Transverse colon (tissue), 4 donors: ENCODE results near the gene UNC13B. TPM values are rescaled to one million over a fixed set of nuclear protein-coding genes. Genes with fewer than 3 reads are reported as not detected.

Experiments used
- DNase-seq: peaks from one replicate; pipeline ENCODE4 v3.0.0-alpha.2; 2019
- H3K27ac ChIP-seq, 4 donors: fragments of 200-600 bp; sonication (generic); 2 replicates each; pipeline ENCODE4 v1.5.1; 2016 to 2018; ENCODE audit warnings: inconsistent platforms in 4 of 4
- H3K27me3 ChIP-seq: fragments of 200-600 bp; sonication (generic); 2 replicates; pipeline ENCODE4 v1.5.1; 2017; ENCODE audit warnings: inconsistent platforms
- H3K36me3 ChIP-seq, 4 donors: fragments of 200-600 bp; sonication (generic); 2 replicates each; pipeline ENCODE4 v1.5.1; 2017 to 2019; ENCODE audit warnings: inconsistent platforms in 4 of 4
- H3K4me1 ChIP-seq, 4 donors: fragments of 200-600 bp; sonication (generic); 2 replicates each; pipeline ENCODE4 v1.5.1; 2017 to 2020; ENCODE audit warnings: inconsistent platforms in 4 of 4
- H3K4me3 ChIP-seq, 4 donors: fragments of 200-600 bp; sonication (generic); 1 replicate in 1 of 4; 2 replicates in 3 of 4; pipeline versions ENCODE4 v1.5.1 to v1.6.1; 2017 to 2019; ENCODE audit warnings: inconsistent platforms in 4 of 4
- H3K9me3 ChIP-seq, 2 donors: fragments of 200-600 bp; sonication (generic); 2 replicates each; pipeline ENCODE4 v1.5.1; 2017 to 2019; ENCODE audit warnings: inconsistent platforms in 2 of 2
- CTCF ChIP-seq, 5 experiments: fragments of 200-600 bp in 3 of 5; fragments of 450-650 bp in 2 of 5; sonication (generic) in 3 of 5; IDR thresholded peaks; 1 replicate in 2 of 5; 2 replicates in 3 of 5; pipeline ENCODE4 v1.5.1; 2016 to 2017; ENCODE audit warnings: antibody characterized with exemption in 5 of 5, inconsistent platforms in 3 of 5, mild to moderate bottlenecking in 2 of 5, moderate library complexity in 1 of 5
- EP300 ChIP-seq: sonication (generic); formaldehyde crosslinking; IDR thresholded peaks from one replicate; pipeline ENCODE4 v1.6.1; 2017; ENCODE audit warnings: antibody characterized with exemption, low read depth
- POLR2A ChIP-seq: fragments of 450-650 bp; IDR thresholded peaks from one replicate; pipeline ENCODE4 v1.6.1; 2016; ENCODE audit warnings: antibody characterized with exemption, mild to moderate bottlenecking, moderate library complexity
- POLR2AphosphoS5 ChIP-seq, 3 donors: sonication (generic); formaldehyde crosslinking; IDR thresholded peaks; one replicate each; pipeline ENCODE4 v1.6.1; 2016; ENCODE audit warnings: antibody characterized with exemption in 3 of 3
- WGBS, 2 donors: methylation state at CpG; one replicate each; pipeline ENCODE4 v1.1.5; 2018; ENCODE audit warnings: low coverage in 1 of 2; 5-methylcytosine and 5-hydroxymethylcytosine counted together
- in situ Hi-C, 4 donors: fragments of 200-750 bp; cut with MboI; loops; one replicate each; pipeline versions ENCODE4 v1.15.0 to v1.15.1; 2017; ENCODE audit warnings: low sequenced_read_pairs in 3 of 4, low pct_ligation_motif_present in 1 of 4, low pct_unique_long_range_greater_than_20kb in 1 of 4
- intact Hi-C: fragments of 100-400 bp; cut with DNase I; formaldehyde crosslinking; loops from one replicate; pipeline ENCODE4 v1.15.1; 2023; ENCODE audit warnings: low total_unique reads
- total RNA-seq, 4 donors: library from RNA; depleted of rRNA; stranded (reverse); fragments of >200 nt; gene quantifications; one replicate each; pipeline ENCODE4 v1.1.0, GENCODE V29; 2016

The UNC13B gene
- total RNA-seq, 4 donors from 2014 or later: 52.1 to 67.0 (median 58.9) TPM

GRCh38 chr9:35294066-35294465, 132.3 kb downstream of the UNC13B start:
- 93 to 100% methylated on average over 1 to 6 of the region's 6 CpGs for whole genome bisulfite sequencing, 2 donors
- in situ Hi-C loops (no loop called here), intact Hi-C loops (no loop called here)
- H3K36me3 ChIP-seq: no peaks in the 10 kb centered on the region
- no peaks in the 10 kb centered on the region for H3K9me3 ChIP-seq
- TF ChIP-seq POLR2AphosphoS5 (IDR thresholded peaks at IDR 0.05) (no peak), EP300 (no peak)
- H3K4me1 ChIP-seq: no peaks in the 10 kb centered on the region
- no peak overlapping the region for H3K4me3 ChIP-seq
- no peaks in the 10 kb centered on the region for H3K27me3 ChIP-seq
- no peak overlapping the region for H3K27ac ChIP-seq
- DNase-seq: no peak

GRCh38 chr9:35294556-35294955, 132.7 kb downstream of the UNC13B start:
- Histone ChIP-seq H3K4me3 (no peak overlapping the region), H3K27ac (no peak overlapping the region), H3K4me1 (no peaks in the 10 kb centered on the region), H3K27me3 (no peaks in the 10 kb centered on the region), H3K36me3 (no peaks in the 10 kb centered on the region), H3K9me3 (no peaks in the 10 kb centered on the region)
- in situ Hi-C loops: no loop called here
- no peak for TF ChIP-seq CTCF (IDR thresholded peaks at IDR 0.05)
- intact Hi-C loops: no loop called here
- DNase-seq: no peak
- WGBS, 2 donors: 85% methylated on average over 4 to 6 of the region's 6 CpGs

GRCh38 chr9:35295369-35296036, 133.7 kb downstream of the UNC13B start:
- Histone ChIP-seq H3K4me1 (no peaks in the 10 kb centered on the region), H3K27ac (no peak overlapping the region), H3K4me3 (no peak overlapping the region), H3K9me3 (no peaks in the 10 kb centered on the region), H3K27me3 (no peaks in the 10 kb centered on the region), H3K36me3 (no peaks in the 10 kb centered on the region)
- no peak for DNase-seq
- TF ChIP-seq EP300 (no peak), POLR2A (no peak), CTCF (IDR thresholded peaks at IDR 0.05) (no peak), POLR2AphosphoS5 (IDR thresholded peaks at IDR 0.05) (no peak)
- intact Hi-C loops (no loop called here), in situ Hi-C loops (no loop called here)
- WGBS, 2 donors: 69 to 90% methylated on average over 2 to 13 of the region's 13 CpGs

GRCh38 chr9:35303567-35303966, 141.8 kb downstream of the UNC13B start:
- in situ Hi-C loops: no loop called here

More at GRCh38 chr9:35303567-35303966, 141.8 kb downstream of the UNC13B start:
- intact Hi-C loops: no loop called here
- no peaks in the 10 kb centered on the region for H3K27me3 ChIP-seq
- H3K27ac ChIP-seq: no peak overlapping the region
- peaks cover 0 to 6% (median 0%) of the 10 kb centered on the region in 4 donors for H3K36me3 ChIP-seq
- 80% methylated on average over 1 of the region's 1 CpG for WGBS, 2 donors
- DNase-seq: no peak
- no peak overlapping the region for H3K4me3 ChIP-seq
- H3K9me3 ChIP-seq: no peaks in the 10 kb centered on the region
- no peaks in the 10 kb centered on the region for H3K4me1 ChIP-seq
- TF ChIP-seq POLR2A: no peak
- no peak for TF ChIP-seq CTCF (IDR thresholded peaks at IDR 0.05)
- no peak for TF ChIP-seq POLR2AphosphoS5 (IDR thresholded peaks at IDR 0.05)
- no peak for TF ChIP-seq EP300
